GM18508 (cell line): Measurements from ENCODE around the gene C9orf153.

Experiments used
- ATAC-seq: cut with Tn5 transposase; IDR thresholded peaks from one replicate; pipeline ENCODE4 v1.9.1; 2021; ENCODE audit warnings: moderate number of reproducible peaks; ENCODE audit not compliant: insufficient read depth, unreplicated experiment

The C9orf153 gene

DNA sequence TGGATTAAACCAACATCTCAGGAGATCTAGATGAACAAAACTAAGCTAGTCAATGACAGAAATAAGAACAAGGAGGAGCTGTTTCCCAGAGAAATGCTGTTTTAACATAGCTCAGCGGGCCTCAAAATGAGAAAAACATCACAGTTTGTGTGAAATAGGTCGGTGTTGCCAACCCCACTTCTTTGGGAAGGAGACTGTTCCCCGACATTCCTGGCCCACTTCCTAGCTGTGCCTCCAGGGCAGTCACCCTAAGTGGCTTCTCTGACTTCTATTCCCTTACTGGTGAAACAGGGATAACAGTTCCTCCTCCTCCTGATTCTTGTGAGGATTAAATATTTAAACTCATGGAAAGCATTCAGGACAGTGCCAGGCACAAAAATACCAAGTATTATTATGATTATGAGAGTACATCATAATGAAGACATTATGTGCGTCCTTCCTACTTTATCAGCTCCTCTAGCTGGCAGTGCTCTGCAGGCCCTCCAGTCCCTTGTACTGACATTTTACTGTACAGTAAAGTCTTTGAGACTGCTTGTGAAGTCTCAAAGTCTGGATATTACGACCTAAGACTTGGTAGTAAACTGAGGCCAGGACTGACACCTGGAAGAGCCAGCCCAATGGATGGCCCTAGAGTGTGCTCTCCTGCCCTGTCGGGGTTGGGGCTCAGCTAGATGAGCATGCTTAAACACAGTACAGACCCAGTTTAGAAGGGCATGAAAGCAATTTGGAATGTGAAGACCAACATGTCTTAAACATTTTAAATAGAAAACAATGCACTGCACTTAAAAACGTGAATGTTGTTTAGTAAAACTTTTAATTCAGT is 15.6 kb upstream of the C9orf153 start:
- no peak for ATAC-seq

DNA sequence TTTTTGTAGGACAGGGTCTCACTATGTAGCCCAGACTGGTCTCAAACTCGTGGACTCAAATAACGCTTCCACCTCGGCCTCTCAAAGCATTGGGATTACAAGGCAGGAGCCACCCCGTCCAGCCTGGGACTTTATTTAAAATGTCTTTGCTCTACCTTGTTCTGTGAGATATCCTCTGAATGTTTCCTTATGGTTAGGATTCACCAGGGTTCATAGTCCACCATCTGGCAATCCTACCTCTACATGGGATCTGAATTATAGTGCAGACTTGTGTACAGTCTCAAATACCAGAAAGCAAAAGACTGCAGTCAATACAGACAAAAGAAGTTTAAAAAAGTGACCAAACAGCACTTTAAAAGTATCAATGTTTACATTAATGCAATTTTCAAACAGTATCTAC is 12.8 kb upstream of the C9orf153 start:
- no peak for ATAC-seq

- no peak for ATAC-seq
These were observed 4.4 kb upstream of the C9orf153 start for GRCh38 chr9:86263876-86264275.

DNA sequence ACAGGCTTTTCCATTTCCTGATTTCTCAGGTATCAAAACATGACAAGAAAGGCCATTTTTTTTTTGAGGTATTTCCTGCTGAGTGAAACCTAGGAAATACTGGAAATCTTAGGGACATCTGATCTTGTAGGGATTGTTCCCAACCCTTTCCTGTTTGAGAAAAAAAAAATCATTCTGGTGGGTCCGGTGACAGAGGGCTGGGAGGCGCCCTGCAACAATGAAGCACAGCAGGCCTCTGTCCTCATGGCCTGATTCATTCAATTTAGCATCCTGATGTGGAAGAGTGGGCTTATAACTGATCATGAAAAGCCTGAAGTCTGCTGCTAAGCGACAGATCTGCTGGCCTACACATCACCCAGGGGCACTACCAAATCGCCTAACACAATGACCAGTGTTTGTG is 3.0 kb upstream of the C9orf153 start:
- ATAC-seq, result no peak

GRCh38 chr9:86257391-86257790 is 2.1 kb downstream of the C9orf153 start:
- ATAC-seq, result no peak

DNA sequence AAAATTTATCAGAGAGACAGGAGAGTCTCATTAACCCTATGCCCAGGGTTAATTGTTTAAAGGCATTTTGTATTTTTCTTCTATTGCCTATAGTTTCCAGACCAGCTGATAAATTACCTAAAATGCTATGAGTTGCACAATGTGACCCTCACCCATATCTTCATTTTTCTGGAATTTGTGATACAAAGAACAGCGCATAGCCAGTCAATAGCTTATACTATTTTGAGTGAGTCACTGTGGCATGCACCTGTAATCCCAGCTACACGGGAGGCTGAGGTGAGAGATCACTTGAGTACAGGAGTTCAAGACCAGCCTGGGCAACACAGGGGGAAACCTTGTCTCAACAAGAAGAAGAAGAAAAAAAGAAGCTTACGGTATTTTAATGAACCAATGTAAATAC is 2.8 kb downstream of the C9orf153 start:
- no peak for ATAC-seq

DNA sequence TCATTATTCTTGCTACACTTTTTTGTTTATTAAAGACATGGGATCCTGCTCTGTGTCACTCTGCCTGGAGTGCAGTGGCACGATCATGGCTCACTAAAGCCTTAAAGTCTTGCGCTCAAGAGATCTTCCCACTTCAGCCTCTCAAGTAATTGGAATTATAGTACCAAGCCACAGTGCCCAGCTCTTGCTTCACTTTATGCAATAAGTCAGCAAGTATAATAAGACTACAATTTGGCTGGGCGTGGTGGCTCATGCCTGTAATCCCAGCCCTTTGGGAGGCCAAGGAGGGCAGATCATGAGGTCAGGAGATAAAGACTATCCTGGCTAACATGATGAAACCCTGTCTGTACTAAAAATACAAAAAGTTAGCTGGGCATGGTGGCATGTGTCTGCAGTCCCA is 5.9 kb downstream of the C9orf153 start:
- no peak for ATAC-seq

DNA sequence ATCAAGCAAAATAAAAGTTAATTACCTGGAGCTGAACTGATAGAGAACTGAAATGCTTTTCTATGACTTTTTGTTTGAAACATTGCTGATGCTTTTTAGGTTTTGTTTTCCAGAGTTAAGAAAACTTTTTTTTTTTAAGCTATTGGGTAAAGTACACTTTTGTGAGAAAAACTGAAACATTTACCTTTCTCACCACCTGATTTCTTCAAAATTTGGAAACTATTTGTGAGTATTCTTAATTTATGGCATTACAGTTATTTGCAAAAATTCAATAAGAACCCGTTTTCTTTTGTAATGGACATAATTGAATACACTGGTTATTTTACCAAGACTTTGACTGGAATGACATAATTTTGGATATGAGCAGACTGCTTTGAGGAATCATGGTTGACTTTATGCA is 6.6 kb downstream of the C9orf153 start:
- ATAC-seq, result no peak

DNA sequence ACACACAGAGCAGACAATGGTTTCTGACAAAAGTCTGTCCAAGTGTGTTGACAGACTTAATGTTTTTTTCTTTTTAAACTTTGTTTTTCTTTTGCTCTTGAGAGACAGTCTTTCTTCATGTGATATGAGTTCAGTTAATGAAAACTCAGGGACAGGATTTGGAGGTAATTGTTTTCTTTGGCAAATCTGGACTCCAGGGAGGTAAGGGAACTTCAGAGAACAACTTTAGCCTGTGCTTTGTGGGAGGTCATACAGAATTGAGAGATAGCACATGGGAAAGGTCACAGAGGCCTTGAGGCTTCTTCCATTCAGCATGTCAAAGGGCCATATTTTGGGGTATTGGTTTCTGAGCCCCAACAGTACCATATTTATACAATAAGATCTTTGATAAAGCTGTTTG is 9.3 kb downstream of the C9orf153 start:
- ATAC-seq, result no peak

DNA sequence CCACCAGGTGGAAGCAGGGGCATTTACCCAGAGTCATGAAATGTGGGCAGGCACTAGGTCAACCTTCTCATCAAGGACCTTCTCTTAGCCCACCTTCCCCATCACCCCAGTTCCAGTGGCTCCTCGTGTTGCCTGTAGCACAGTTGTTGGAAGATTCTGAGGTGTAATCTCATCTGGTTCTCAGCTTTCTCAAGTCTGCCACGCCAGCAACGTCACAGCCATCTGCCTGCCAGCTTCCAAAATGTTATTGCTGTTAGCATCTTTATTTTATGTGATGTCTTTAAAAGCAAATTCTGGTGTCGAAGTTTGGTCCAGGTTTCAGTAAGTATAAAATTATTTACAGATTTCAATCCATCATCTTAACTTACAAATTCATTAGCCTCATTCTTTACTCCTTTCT is 10.7 kb downstream of the C9orf153 start:
- no peak for ATAC-seq

DNA sequence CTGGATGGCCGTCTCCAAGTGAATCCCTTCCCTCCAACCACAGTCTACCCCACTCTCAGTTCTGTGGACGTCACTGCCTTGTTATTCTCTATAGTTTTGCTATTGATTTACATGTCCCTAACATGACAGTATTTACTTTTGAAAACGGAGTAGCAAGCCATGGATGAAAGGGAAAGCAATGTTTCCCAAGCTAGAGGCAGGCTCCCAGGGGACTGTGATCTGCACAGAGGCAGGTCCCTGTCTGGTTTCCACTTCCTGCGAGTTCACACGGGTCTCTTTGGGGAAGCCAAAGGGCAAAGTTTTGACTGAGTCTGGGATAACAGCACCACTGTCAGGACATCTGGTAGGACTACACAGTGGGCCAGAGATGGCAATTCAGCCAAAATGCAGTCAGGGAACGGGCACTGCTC is 12.7 kb downstream of the C9orf153 start:
- no peak for ATAC-seq

DNA sequence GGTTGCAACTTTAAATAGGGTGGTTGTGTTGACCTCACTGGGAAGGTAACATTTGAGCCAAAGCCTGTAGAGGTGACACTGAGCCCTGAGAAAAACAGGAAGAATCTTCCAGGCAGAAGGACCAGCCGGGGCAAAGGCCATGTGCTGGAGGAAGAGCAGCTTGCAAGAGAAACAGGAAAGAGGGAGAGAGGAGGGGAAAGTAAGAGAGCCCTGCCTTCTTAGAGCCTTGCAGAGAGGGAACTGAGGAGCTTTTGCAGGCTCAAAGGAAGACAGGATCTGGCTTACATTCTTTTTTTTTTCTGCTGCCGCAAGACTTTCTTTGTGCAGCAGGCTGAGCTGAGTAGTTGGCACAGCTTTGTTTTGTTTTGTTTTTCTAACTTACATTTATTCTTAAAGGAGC is 17.4 kb downstream of the C9orf153 start:
- ATAC-seq, result no peak

DNA sequence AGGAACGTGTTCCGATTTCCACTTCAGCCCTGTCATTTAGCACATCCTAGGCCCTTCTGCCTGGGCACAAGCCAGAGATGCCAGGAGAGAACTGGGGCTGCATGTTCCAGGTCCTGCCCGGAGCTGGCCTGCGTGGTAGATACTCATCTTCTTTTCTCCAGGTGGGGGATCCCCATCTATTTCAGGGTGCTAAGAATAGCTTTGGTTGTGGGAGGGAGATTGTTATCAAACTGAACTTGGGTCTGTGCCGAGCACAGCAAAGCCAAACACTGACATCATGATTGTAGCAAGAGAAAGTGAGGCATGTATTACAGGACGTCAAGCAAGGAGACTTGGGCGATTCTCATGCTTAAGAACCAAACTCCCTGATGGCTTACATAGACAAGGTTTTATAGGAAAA is 18.2 kb downstream of the C9orf153 start:
- no peak for ATAC-seq

DNA sequence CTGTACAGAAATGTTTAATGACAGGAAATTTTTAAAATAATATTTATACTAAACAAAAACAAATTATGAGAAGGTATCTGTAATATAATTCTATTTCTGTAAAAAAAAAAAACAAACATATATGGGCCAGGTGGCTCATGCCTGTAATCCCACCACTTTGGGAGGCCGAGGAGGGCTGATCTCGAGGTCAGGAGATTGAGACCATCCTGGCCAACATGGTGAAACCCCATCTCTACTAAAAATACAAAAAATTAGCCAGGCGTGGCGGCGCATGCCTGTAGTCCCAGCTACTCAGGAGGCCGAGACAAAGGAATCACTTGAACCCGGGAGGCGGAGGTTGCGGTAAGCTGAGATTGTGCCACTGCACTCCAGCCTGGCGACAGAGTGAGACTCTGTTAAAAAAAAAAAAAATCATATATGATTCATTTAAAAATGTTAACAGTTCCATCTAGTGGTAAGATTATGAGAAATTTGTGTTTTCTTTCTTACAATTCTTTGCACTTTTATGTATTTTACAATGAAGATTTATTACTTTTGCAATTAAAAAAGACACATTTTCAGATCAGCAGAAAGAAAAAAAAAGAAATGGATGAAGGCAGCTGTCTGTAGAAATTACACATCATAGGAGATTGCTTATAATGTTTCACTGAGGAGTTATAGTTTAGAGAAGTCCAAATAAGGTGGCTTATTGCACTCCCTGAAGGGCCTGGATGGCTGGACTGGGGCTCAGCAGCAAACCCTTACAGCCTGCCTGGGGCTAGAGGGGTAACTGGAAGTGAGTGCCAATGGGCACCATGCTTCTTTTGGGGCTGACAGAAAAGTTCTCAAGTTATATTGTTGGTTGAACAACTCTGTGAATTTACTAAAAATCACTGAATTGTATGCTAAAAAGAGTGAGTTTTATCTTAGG is 20.3 kb downstream of the C9orf153 start:
- no peak for ATAC-seq

GRCh38 chr9:86230858-86231257 is 28.6 kb downstream of the C9orf153 start:
- no peak for ATAC-seq

DNA sequence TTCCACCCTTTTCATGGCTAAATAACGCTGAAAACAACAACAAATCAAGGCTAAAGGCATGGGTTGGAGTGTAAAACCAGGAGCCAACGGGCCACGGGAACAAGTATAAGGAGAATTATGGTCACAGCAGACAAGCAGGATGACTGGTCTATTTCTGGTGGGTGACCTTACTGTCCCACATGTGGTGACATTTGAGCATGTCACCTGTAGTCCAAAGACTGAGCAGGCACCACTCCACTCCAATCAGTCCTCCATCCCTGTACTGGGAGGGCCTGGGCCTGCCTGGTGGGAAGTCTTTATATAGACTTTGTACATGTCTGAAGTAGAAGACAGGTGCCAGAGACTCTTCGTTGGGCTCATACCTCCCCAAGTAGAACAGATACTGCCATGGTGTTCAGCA is 36.8 kb downstream of the C9orf153 start:
- ATAC-seq, result no peak

DNA sequence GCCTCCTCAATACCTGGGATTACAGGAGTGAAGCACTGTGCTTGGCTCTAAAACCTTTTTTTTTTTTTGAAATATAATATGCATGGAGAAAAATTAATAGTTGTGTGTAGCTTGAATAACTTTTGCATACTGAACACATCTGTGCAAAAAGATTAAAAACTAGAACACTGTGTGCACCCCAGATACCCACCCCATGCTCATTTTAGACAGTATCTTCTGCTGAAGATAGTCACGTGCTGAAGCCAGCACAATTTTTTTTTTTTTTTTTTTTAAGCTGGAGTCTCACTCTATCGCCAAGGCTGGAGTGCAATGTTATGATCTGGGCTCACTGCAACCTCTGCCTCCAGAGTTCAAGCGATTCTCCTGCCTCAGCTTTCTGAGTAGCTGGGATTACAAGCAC is 39.9 kb downstream of the C9orf153 start:
- no peak for ATAC-seq

- no peak for ATAC-seq
These were observed 42.2 kb downstream of the C9orf153 start for GRCh38 chr9:86217076-86217755.

- no peak for ATAC-seq
These were observed 52.3 kb downstream of the C9orf153 start for GRCh38 chr9:86207193-86207592.

DNA sequence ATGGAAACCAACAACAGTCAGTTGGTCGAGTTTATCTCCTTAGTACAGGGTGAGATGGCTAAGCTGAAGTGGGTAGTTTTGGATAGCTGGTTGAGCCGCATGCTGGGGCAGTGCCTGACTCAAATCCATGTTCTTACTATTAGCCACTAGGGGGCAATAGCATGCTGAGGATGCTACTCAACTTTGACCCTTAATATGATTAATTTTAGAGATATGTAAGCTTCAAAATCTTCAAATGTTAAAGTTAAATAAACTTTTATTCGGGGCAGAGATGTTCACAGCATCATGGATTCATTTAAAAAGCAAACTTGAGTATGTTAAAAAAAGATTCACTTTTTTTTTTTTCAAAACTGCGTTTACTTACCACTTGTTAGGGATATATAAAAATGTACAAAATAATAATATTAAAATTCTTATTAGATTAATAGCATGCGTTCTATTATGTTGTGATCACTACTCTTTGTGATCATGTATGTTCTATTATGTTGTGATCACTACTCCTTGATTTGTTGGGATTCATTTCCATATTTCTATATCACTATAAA is 57.0 kb downstream of the C9orf153 start:
- no peak for ATAC-seq
